CD4-positive, alpha-beta T cell treated with Interleukin-10 for 1 hour (primary cell): ENCODE measurements around the gene TBCE.

Source experiments
- DNase-seq: peaks from one replicate; pipeline ENCODE4 v3.0.0-alpha.2; 2020

The TBCE gene, protein sequence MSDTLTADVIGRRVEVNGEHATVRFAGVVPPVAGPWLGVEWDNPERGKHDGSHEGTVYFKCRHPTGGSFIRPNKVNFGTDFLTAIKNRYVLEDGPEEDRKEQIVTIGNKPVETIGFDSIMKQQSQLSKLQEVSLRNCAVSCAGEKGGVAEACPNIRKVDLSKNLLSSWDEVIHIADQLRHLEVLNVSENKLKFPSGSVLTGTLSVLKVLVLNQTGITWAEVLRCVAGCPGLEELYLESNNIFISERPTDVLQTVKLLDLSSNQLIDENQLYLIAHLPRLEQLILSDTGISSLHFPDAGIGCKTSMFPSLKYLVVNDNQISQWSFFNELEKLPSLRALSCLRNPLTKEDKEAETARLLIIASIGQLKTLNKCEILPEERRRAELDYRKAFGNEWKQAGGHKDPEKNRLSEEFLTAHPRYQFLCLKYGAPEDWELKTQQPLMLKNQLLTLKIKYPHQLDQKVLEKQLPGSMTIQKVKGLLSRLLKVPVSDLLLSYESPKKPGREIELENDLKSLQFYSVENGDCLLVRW

GRCh38 chr1:235367000-235367908 is at the start of gene TBCE:
Gene TBCE, plus strand, starts transcription at chr1:235367427. Its CDS starts 12,623 bp downstream, at chr1:235380050.
- peak; percentile 86 for DNase-seq

DNA sequence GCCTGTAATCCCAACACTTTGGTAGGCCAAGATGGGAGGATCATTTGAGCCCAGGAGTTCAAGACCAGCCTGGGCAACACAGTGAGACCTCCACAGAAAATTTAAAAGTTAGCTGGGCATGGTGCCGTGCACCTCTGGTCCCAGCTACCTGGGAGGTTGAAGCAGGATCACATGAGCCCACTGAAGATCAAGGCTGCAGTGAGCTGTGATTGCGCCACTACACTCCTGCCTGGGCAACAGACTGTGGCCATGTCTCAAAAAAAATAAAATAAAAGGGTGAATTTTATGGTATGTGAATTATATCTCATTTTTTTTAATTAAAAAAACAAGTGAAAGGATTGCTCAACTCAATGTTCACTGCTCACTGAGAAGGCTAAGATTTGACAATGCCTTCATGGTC is 48.0 kb upstream of the TBCE start:
- DNase-seq, result no peak

GRCh38 chr1:235320521-235321179 is 46.6 kb upstream of the TBCE start:
- no peak for DNase-seq

DNA sequence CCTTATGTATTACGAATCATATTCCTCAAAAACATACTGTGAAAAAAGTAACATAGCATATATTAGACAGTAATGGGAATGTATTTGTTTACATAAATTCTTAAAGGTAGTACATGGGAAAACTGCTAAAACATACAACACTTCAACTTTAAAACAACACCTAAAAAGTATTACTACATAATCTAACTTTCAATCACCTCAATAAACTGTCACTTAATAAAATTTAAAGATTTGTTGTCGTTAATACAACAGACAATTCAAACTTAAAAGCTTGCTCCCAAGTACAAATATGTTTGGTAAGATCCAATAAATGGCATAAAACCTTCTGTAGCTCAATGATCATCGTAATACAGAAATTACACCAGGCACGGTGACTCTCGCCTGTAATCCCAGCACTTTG is 42.9 kb upstream of the TBCE start:
- no peak for DNase-seq

GRCh38 chr1:235325139-235325538 is 42.1 kb upstream of the TBCE start:
- no peak for DNase-seq

GRCh38 chr1:235325854-235326253 is 41.4 kb upstream of the TBCE start:
- no peak for DNase-seq

DNA sequence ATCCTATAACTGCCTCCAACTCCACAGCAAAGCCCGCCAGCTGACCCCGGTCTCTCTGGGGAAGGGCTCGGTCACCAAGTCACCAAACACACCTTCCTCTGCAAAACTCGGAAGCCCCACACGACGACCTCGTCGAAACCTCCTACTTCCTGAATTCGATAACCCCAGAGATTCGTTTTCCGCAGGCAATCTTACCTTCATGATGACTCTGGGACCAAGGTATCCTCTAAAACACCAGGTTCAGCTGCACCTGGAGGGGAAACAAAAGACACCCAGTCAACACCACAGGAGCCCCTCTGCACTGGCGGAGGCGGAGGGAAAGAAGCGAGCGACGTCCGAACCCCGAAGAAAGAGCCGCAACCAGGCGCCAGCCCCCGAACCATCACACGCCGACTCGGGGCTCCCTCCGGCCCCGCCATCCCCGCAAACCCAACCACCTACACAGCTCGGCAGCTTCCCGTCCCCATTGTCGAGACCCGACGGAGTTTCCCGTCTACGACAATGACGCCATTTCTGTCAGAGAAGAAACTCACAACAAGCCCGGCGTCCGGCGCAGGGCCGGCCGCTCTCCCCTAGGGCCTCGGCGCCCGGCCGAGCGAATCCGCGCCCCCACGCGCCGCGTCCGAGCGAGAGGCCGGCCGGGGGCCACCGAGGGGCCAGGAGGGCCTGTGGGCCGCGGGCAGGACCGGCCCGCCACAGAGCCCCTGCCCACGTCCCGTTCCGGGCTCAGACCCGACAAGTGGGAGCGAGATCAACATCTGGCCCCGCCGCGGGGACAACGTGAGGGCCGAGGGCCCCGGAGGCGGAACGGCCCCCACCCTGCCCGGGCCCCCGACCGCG is 40.3 kb upstream of the TBCE start:
- DNase-seq, result peak; percentile 76

GRCh38 chr1:235327559-235328270 is 39.5 kb upstream of the TBCE start, which contains the start of gene ARID4B:
Gene ARID4B, minus strand, starts transcription at chr1:235328179. Its CDS starts 1,260 bp downstream, at chr1:235326919.
- DNase-seq, result no peak

GRCh38 chr1:235328271-235329138 is 38.7 kb upstream of the TBCE start, which contains the start of gene GGPS1:
Gene GGPS1, plus strand, starts transcription at chr1:235328570. Its CDS starts 6,695 bp downstream, at chr1:235335265.
- peak; percentile 99 for DNase-seq

DNA sequence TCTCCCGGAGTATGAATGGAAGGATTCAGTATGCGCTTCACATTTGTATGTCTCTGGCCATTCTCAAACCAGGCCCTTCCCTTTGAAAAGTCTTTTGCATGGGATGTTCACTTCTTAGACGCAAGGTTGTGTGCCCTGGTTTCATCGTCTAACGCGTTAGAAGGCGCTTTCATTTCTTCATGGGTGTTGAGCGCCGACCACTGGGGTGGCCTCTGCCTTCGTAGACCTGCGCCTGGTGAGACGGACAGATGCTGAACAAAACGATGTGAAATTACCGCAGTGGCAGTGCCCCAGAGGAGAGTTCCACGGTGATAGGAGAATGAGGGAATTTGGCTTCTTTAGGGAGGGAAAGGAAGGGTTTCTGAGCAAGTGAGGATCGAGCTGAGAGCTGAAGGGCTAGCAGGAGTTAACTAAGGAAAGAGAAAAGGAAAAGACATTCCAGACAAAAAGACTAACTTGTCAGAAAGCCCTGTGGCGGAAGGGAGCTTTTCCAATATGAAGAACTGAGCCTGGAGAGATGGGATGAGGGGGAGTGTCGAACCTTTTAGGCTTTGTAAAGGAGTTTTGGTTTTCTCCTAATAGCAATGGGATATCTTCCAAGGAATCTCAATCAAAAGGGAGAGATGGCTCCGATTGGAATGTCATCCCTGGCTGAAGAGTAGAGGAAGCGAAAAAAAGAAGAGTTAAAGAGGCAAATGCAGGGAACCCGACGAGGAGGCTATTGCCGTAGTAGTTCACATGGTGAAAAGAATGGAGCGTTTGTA is 37.9 kb upstream of the TBCE start:
- peak; percentile 68 for DNase-seq

- no peak for DNase-seq
Observed at GRCh38 chr1:235330918-235331285, 36.3 kb upstream of the TBCE start.

- DNase-seq, result no peak
Observed at GRCh38 chr1:235331401-235331800, 35.8 kb upstream of the TBCE start.

GRCh38 chr1:235336903-235337302 is 30.3 kb upstream of the TBCE start:
- peak; percentile 58 for DNase-seq

- no peak for DNase-seq
Observed at GRCh38 chr1:235339746-235340145, 27.5 kb upstream of the TBCE start.

- no peak for DNase-seq
Observed at GRCh38 chr1:235341334-235341733, 25.9 kb upstream of the TBCE start.

- DNase-seq, result no peak
Observed at GRCh38 chr1:235342039-235342438, 25.2 kb upstream of the TBCE start.

DNA sequence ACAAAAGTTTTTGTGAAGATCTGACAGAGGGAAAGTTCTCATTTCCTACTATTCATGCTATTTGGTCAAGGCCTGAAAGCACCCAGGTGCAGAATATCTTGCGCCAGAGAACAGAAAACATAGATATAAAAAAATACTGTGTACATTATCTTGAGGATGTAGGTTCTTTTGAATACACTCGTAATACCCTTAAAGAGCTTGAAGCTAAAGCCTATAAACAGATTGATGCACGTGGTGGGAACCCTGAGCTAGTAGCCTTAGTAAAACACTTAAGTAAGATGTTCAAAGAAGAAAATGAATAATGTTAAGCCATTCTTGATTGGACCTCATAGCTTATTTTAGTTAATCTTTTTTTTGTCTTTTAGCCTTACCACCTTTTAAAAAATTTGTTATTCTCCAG is 24.8 kb upstream of the TBCE start:
- no peak for DNase-seq

DNA sequence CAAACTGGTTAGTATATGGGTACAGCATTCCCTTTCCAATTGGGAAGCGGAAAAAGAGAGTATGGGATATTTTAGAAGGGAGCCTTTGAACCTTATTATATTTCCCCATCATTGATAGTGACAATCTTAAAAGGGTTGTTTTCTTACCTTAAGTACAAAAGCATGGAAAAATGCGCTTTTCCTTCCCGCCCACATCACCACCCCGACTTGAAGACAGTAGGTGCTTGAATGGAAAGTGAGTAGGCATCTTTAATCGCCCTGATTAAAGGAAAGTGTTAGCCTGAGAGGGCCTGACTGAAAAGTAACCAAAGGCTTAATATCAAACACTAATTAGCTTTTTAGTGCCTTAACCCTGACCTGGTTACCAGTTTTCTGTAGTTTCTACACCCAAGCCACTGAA is 23.5 kb upstream of the TBCE start:
- no peak for DNase-seq

DNA sequence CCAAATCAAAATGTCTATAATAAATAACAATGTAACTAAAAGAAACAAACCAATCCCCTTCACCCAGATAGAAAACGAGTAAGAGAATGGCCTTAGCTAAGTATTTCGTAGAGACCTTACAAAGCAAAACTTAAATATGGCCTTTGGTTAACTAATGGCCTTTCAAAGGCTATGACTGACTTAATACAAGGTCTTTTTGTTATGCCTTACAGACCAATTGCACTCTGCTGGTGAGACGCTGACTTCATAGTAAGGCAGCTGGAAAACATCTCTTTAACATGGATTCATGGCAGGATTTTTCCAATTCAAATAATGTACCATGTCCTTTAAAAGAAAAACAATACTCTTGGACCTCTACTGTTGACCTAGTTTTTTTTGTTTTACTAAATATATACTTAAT is 15.8 kb upstream of the TBCE start:
- DNase-seq, result no peak
